22Rv1 (cell line): ENCODE results near the gene MT1F.

Source experiments
- H3K27ac ChIP-seq: fragments of 450-650 bp; 2 replicates; pipeline ENCODE4 v1.5.1; 2017
- ZFX ChIP-seq: fragments of 450-650 bp; IDR thresholded peaks from 2 replicates; pipeline ENCODE4 v1.6.1; 2017; ENCODE audit warnings: antibody characterized with exemption, borderline replicate concordance
- TF ChIP-seq, protein P1 (sequence below): fragments of 450-650 bp; IDR thresholded peaks from 2 replicates; pipeline ENCODE4 v1.5.1; 2017; ENCODE audit warnings: mild to moderate bottlenecking

MT1F gene

DNA sequence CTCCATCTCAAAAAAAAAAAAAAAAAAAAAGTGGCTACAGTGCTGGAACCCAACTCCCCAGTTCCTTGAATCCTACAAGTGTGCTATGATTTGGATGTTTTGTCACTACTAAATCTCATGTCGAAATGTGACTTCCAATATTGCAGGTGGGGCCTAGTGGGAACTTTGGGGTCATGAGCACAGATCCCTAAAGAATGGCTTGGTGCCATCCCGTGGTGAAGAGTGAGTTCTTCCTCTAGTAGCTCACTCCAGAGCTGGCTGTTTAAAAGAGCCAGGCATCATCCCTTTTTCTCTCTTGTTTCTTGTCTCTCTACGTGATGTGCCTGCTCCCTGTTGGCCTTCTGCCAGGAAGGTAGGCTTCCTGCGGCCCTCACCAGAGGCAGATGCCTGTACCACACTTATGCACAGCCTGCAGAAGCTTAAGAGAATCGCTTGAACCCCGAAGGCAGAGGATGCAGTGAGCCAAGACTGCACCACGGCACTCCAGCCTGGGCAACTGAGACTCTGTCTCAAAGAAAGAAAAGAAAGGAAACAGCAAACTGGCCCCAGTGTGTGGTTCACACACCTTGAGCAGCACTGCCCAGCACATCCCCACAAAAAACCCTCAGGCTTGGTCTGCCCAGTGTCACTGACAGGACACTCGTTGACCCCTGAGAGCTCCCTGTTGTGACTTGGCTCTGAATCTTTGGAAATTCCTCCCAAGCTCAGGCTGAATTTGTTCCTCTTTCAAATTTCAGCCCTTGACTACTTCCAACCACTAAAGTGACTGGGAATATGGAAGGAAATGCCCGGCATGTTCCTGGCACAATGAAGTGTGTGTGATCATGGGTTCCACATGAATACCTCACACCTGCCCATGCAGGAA lies 29.0 kb upstream of the MT1F start:
- H3K27ac ChIP-seq = no peak overlapping the region
- no peak for TF ChIP-seq ZFX

GRCh38 chr16:56629531-56629930 lies 28.2 kb upstream of the MT1F start:
- TF ChIP-seq ZFX = no peak
- TF ChIP-seq, protein P1, sequence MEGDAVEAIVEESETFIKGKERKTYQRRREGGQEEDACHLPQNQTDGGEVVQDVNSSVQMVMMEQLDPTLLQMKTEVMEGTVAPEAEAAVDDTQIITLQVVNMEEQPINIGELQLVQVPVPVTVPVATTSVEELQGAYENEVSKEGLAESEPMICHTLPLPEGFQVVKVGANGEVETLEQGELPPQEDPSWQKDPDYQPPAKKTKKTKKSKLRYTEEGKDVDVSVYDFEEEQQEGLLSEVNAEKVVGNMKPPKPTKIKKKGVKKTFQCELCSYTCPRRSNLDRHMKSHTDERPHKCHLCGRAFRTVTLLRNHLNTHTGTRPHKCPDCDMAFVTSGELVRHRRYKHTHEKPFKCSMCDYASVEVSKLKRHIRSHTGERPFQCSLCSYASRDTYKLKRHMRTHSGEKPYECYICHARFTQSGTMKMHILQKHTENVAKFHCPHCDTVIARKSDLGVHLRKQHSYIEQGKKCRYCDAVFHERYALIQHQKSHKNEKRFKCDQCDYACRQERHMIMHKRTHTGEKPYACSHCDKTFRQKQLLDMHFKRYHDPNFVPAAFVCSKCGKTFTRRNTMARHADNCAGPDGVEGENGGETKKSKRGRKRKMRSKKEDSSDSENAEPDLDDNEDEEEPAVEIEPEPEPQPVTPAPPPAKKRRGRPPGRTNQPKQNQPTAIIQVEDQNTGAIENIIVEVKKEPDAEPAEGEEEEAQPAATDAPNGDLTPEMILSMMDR = no peak

DNA sequence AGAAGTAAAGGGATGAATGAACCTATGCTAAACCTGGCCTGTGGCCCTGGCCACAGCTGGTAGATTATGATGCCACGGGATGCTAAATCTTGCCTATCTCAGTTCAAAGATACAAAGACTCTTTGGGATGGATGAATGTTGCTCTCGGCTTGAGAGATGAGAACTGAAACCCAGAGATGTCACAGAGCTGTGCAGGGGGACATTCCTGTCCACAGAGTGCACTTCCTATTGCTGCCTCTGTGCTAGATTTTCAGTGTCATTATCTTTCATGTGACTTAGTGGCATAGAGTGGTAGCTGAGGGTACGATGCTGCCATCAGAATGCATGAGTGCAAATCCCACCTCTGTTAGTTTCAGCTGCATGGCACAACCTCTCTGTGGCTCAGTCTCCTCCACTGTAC lies 27.6 kb upstream of the MT1F start:
- no peak overlapping the region for H3K27ac ChIP-seq
- TF ChIP-seq, protein P1 = no peak
- no peak for TF ChIP-seq ZFX

More at GRCh38 chr16:56629531-56629930, 28.2 kb upstream of the MT1F start:
- H3K27ac ChIP-seq = no peak overlapping the region

DNA sequence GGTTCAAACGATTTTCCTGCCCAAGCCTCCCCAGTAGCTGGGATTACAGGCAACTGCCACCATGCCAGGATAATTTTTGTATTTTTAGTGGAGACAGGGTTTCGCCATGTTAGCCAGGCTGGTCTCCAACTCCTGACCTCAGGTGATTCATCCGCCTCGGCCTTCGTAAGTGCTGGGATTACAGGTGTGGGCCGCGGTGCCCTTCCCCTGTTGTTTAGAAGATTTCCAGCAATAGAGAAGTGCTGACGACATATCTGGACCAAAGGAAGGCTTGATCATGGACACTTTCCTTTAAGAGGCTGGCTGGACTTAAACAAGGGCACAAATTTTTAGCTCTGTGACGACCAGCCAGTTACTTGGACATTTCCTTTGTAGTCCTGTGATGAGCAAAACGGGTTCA lies 26.6 kb upstream of the MT1F start:
- TF ChIP-seq, protein P1 = no peak
- no peak for TF ChIP-seq ZFX
- H3K27ac ChIP-seq = no peak overlapping the region

GRCh38 chr16:56631832-56632155 lies 26.0 kb upstream of the MT1F start:
- no peak overlapping the region for H3K27ac ChIP-seq
- no peak for TF ChIP-seq ZFX

DNA sequence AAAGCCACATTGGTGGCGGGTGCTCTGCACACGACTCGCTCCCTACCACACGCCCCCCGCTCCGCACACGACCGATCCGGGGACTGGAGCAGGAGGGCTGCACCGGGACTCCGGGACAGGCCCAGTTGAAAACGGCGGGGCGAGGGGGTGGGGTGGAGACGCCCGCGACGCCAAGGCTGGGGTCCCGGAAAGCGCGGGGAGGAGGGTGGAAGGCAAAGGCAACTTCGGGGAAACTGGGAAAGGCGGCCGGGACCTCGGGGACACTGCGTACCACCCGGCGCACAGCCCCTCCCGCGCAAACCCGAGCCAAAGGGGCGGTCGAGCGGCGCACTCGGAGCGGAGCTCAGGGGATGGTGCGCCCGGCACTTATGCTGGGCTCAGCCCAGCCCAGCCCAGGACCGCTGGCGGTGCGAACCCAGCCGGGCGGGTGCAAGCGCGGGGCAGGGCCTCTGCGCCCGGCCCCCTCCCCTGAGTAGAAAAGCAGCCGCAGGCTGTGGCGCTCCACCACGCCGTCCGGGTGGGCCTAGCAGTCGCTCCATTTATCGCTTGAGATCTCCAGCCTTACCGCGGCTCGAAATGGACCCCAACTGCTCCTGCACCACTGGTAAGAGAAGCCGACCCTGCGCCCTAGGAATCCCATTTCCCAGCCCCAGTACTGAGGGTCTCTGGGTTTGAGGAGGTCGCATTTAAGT lies 25.5 kb upstream of the MT1F start, which contains the start of gene MT1M:
TSS of gene MT1M (plus strand) at position 504 of the 692 bp plus-strand sequence. CDS start at position 577, 73 bp downstream.
- TF ChIP-seq ZFX = no peak
- TF ChIP-seq, protein P1 = no peak
- H3K27ac ChIP-seq = no peak within 1 kb of the TSS

- no peak for TF ChIP-seq ZFX
- TF ChIP-seq, protein P1 = no peak
- no peak overlapping the region for H3K27ac ChIP-seq
These were observed 24.9 kb upstream of the MT1F start for GRCh38 chr16:56632848-56633365.

- TF ChIP-seq, protein P1 = no peak
- no peak for TF ChIP-seq ZFX
- no peak overlapping the region for H3K27ac ChIP-seq
These were observed 24.2 kb upstream of the MT1F start for GRCh38 chr16:56633535-56633934.
